K562 (cell line): Measurements from ENCODE around the gene ATP6V0A1. TPM values are rescaled to one million over a fixed set of nuclear protein-coding genes. Genes with fewer than 3 reads are reported as not detected.

Source experiments
- CBX8 ChIP-seq: fragments of 200-600 bp; sonication (generic); IDR thresholded peaks from 2 replicates; pipeline ENCODE4 v1.6.1; 2012; ENCODE audit warnings: borderline replicate concordance, mixed run types, low read depth, mild to moderate bottlenecking, moderate library complexity, mixed read lengths, low read length, control low read depth, inconsistent platforms; ENCODE audit not compliant: poor library complexity, severe bottlenecking; ENCODE audit errors: extremely low read depth
- CREM ChIP-seq: IDR thresholded peaks from 2 replicates; pipeline ENCODE4 v1.6.1; 2014; ENCODE audit warnings: antibody characterized with exemption, low read depth
- EGR1 ChIP-seq: fragments of 450-650 bp; conservative IDR thresholded peaks from 2 replicates; pipeline ENCODE4 v1.6.1; 2017; ENCODE audit warnings: mild to moderate bottlenecking
- ESRRA ChIP-seq: fragments of 450-650 bp; IDR thresholded peaks from 2 replicates; pipeline ENCODE4 v1.6.1; 2014; ENCODE audit warnings: low read depth, mild to moderate bottlenecking, moderate library complexity, borderline replicate concordance
- GATA2 ChIP-seq: sonication (generic); formaldehyde crosslinking; IDR thresholded peaks from 2 replicates; pipeline ENCODE4 v1.4.0; 2020; ENCODE audit warnings: mild to moderate bottlenecking, missing genetic modification reagents
- ILK ChIP-seq: fragments of 450-650 bp; IDR thresholded peaks from 2 replicates; pipeline ENCODE4 v1.6.1; 2016; ENCODE audit warnings: missing genetic modification characterization, low read depth, mild to moderate bottlenecking, missing compliant biosample characterization, moderate library complexity, borderline replicate concordance
- KLF13 ChIP-seq: fragments of 450-650 bp; IDR thresholded peaks from 2 replicates; pipeline ENCODE4 v1.6.1; 2016; ENCODE audit warnings: missing genetic modification characterization, low read depth, mild to moderate bottlenecking, missing compliant biosample characterization, moderate library complexity, borderline replicate concordance
- KLF6 ChIP-seq: fragments of 250-450 bp; sonication (Bioruptor Pico); IDR thresholded peaks from 2 replicates; pipeline ENCODE4 v1.4.0; 2020; ENCODE audit warnings: mild to moderate bottlenecking, moderate library complexity, borderline replicate concordance
- MYNN ChIP-seq, 2 experiments: sonication (generic); formaldehyde crosslinking in 1 of 2; IDR thresholded peaks; 2 replicates each; pipeline versions ENCODE4 v1.5.0 to v1.6.1; 2016 to 2020; ENCODE audit warnings: antibody characterized with exemption in 1 of 2, missing genetic modification reagents in 1 of 2
- NR4A1 ChIP-seq, 2 experiments: fragments of 250-450 bp in 1 of 2; fragments of 450-650 bp in 1 of 2; sonication (Bioruptor Pico) in 1 of 2; IDR thresholded peaks; 2 replicates each; pipeline versions ENCODE4 v1.4.0 to v1.6.1; 2016 to 2020; ENCODE audit warnings: mild to moderate bottlenecking in 2 of 2, missing compliant biosample characterization in 1 of 2, missing genetic modification characterization in 1 of 2, moderate library complexity in 1 of 2
- POLR2AphosphoS5 ChIP-seq: IDR thresholded peaks from 2 replicates; pipeline ENCODE4 v1.6.1; 2011; ENCODE audit warnings: mild to moderate bottlenecking, low read depth, low read length, moderate library complexity; ENCODE audit not compliant: control insufficient read depth, insufficient read depth
- SLC30A9 ChIP-seq: fragments of 250-450 bp; sonication (Bioruptor Pico); IDR thresholded peaks from 2 replicates; pipeline ENCODE4 v1.8.0; 2022; ENCODE audit warnings: mild to moderate bottlenecking, moderate library complexity
- SP2 ChIP-seq: IDR thresholded peaks from 2 replicates; pipeline ENCODE4 v1.6.1; 2011; ENCODE audit warnings: mild to moderate bottlenecking, low read depth, low read length, moderate library complexity; ENCODE audit not compliant: poor library complexity, severe bottlenecking; ENCODE audit errors: extremely low read depth
- XRCC3 ChIP-seq: fragments of 450-650 bp; IDR thresholded peaks from 2 replicates; pipeline ENCODE4 v1.6.1; 2017; ENCODE audit warnings: mild to moderate bottlenecking, moderate library complexity
- ZNF12 ChIP-seq: sonication (generic); formaldehyde crosslinking; IDR thresholded peaks from 2 replicates; pipeline ENCODE4 v1.4.0; 2020; ENCODE audit warnings: mild to moderate bottlenecking, missing genetic modification reagents
- ZNF3 ChIP-seq: fragments of 250-450 bp; sonication (Bioruptor Pico); IDR thresholded peaks from 2 replicates; pipeline ENCODE4 v1.5.0; 2021; ENCODE audit warnings: mild to moderate bottlenecking, moderate library complexity
- ZNF717 ChIP-seq: fragments of 250-450 bp; sonication (Bioruptor Pico); IDR thresholded peaks from 2 replicates; pipeline ENCODE4 v1.5.0; 2021
- polyA plus RNA-seq, 8 experiments: library from polyadenylated mRNA; depleted of rRNA in 4 of 8; stranded (reverse) in 5 of 8; unstranded in 3 of 8; fragments of >200 nt; fragmentation: Nextera tagmentation in 2 of 8; fragmentation: Illumina TruSeq in 1 of 8; extraction: Ambion mirVana in 2 of 8; extraction: Trizol in 1 of 8; gene quantifications; 2 replicates each; pipeline versions ENCODE4 v1.2.1 to v1.2.3, GENCODE V29; 2011 to 2014; ENCODE audit warnings: inconsistent platforms in 1 of 8, missing spikeins in 1 of 8
- total RNA-seq, 7 experiments: library from RNA; depleted of rRNA in 6 of 7; stranded (reverse); fragments of >200 nt in 6 of 7; fragmentation: Illumina TruSeq in 2 of 7; extraction: Trizol in 2 of 7; gene quantifications; 2 replicates each; pipeline versions ENCODE4 v1.2.1 to v1.2.3, GENCODE V29; 2011 to 2021; ENCODE audit warnings: low replicate concordance in 1 of 7
- TF ChIP-seq, protein P1 (sequence below): fragments of 150-350 bp; conservative IDR thresholded peaks from 2 replicates; pipeline ENCODE4 v1.6.1; 2014; ENCODE audit warnings: low read length
- TF ChIP-seq, protein P2 (sequence below): fragments of 450-650 bp; formaldehyde crosslinking; IDR thresholded peaks from 2 replicates; pipeline ENCODE4 v1.4.0; 2020; ENCODE audit warnings: mild to moderate bottlenecking
- TF ChIP-seq, protein P3 (sequence below): sonication (generic); formaldehyde crosslinking; IDR thresholded peaks from 2 replicates; pipeline ENCODE4 v1.8.0; 2022; ENCODE audit warnings: mild to moderate bottlenecking, missing genetic modification reagents, borderline replicate concordance

The ATP6V0A1 gene
- total and polyA plus RNA-seq, 9 of the 15 experiments (the other 6 are each of a cell fraction or from before 2014, with no cell fraction given) = 11.8 to 158 (median 75.5) TPM

DNA sequence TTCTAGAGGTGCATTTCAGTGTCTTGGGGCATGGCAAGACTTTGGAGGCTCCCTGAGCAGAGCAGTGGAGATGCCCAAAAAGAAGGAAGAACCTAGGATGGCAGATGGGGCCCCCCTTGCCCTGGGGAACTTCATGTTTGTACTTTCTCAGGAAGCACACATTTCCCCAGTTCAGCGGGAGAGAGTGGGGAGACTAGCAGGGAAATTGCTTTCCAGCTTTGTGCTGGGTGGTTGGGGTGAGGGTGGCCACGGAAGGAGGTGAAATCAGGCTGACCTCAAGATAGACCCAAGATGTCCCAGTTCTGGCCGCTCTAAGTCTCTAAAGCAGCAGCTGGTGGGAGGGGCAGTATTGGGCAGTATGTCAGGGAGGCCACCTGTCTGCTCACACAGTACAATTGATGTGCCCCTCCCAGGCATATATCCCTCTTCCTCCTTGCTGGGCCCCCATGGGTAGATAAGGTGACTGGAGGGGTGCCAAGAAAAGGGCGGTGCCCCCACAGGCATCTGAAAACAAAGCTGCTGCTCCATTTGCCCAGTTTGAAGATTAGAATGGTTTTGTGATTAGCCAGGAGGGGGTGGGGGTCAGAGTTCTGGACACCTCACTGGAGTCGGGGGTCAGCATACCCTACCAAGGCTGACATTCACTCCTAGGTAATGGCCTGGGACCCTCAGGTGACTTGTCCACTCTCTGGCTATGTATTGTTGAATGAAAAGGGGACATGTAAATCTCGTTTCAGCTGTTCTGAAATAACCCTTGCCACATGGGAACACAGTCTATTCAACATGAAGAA, 60.3 kb downstream of the ATP6V0A1 start (continued):
- TF ChIP-seq SLC30A9 (CRISPR knock-in tag) (no peak), CREM (peak; percentile 52; the same call in 1 of the 2 replicates), EGR1 (no peak), NR4A1 (CRISPR knock-in tag; IDR thresholded peaks at IDR 0.05) (0 out of 2 replicates have a peak, but pooled peaks have one; percentile 4), NR4A1 (tag; IDR thresholded peaks at IDR 0.05) (no peak), XRCC3 (no peak), MYNN (IDR thresholded peaks at IDR 0.05) (peak; percentile 94), MYNN (CRISPR knock-in tag; IDR thresholded peaks at IDR 0.05) (no peak), KLF6 (no peak; the same call in 1 of the 2 replicates), ESRRA (no peak), GATA2 (peak; percentile 40; the same call in 1 of the 2 replicates), ZNF717 (CRISPR knock-in tag) (no peak), ZNF3 (no peak), ZNF12 (CRISPR knock-in tag) (no peak), SP2 (no peak), ILK (tag) (no peak), KLF13 (tag) (peak; percentile 66; the same call in 1 of the 2 replicates), CBX8 (no peak), POLR2AphosphoS5 (peak; percentile 86)
- TF ChIP-seq, protein P1, sequence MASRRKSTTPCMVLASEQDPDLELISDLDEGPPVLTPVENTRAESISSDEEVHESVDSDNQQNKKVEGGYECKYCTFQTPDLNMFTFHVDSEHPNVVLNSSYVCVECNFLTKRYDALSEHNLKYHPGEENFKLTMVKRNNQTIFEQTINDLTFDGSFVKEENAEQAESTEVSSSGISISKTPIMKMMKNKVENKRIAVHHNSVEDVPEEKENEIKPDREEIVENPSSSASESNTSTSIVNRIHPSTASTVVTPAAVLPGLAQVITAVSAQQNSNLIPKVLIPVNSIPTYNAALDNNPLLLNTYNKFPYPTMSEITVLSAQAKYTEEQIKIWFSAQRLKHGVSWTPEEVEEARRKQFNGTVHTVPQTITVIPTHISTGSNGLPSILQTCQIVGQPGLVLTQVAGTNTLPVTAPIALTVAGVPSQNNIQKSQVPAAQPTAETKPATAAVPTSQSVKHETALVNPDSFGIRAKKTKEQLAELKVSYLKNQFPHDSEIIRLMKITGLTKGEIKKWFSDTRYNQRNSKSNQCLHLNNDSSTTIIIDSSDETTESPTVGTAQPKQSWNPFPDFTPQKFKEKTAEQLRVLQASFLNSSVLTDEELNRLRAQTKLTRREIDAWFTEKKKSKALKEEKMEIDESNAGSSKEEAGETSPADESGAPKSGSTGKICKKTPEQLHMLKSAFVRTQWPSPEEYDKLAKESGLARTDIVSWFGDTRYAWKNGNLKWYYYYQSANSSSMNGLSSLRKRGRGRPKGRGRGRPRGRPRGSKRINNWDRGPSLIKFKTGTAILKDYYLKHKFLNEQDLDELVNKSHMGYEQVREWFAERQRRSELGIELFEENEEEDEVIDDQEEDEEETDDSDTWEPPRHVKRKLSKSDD = no peak
- TF ChIP-seq, protein P2, sequence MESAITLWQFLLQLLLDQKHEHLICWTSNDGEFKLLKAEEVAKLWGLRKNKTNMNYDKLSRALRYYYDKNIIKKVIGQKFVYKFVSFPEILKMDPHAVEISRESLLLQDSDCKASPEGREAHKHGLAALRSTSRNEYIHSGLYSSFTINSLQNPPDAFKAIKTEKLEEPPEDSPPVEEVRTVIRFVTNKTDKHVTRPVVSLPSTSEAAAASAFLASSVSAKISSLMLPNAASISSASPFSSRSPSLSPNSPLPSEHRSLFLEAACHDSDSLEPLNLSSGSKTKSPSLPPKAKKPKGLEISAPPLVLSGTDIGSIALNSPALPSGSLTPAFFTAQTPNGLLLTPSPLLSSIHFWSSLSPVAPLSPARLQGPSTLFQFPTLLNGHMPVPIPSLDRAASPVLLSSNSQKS (CRISPR knock-in tag) = no peak
- TF ChIP-seq, protein P3, sequence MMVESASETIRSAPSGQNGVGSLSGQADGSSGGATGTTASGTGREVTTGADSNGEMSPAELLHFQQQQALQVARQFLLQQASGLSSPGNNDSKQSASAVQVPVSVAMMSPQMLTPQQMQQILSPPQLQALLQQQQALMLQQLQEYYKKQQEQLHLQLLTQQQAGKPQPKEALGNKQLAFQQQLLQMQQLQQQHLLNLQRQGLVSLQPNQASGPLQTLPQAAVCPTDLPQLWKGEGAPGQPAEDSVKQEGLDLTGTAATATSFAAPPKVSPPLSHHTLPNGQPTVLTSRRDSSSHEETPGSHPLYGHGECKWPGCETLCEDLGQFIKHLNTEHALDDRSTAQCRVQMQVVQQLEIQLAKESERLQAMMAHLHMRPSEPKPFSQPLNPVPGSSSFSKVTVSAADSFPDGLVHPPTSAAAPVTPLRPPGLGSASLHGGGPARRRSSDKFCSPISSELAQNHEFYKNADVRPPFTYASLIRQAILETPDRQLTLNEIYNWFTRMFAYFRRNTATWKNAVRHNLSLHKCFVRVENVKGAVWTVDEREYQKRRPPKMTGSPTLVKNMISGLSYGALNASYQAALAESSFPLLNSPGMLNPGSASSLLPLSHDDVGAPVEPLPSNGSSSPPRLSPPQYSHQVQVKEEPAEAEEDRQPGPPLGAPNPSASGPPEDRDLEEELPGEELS (CRISPR knock-in tag) = no peak
